Testis (tissue), 2 donors: ENCODE data around the gene ZFR2.
"Not testable (repeated sequence)": the region's sequence is repeated elsewhere in the genome, so short reads cannot be mapped to it uniquely, and the experiment has no call there.

Experiments
- CTCF ChIP-seq, 3 experiments: fragments of 450-650 bp in 2 of 3; fragments of 200-600 bp in 1 of 3; sonication (generic) in 1 of 3; IDR thresholded peaks; one replicate each; pipeline ENCODE4 v1.5.1; 2016 to 2019; ENCODE audit warnings: antibody characterized with exemption in 3 of 3, mild to moderate bottlenecking in 2 of 3, moderate library complexity in 1 of 3
- POLR2A ChIP-seq: fragments of 450-650 bp; IDR thresholded peaks from one replicate; pipeline ENCODE4 v1.6.1; 2017; ENCODE audit warnings: antibody characterized with exemption, mild to moderate bottlenecking, moderate library complexity

- TF ChIP-seq CTCF (IDR thresholded peaks at IDR 0.05); POLR2A: not testable (repeated sequence)
These were observed 52.7 kb downstream of the ZFR2 start for GRCh38 chr19:3816148-3816547.
